Stomach (tissue), 4 donors: Measurements from ENCODE around the gene KCTD12.

Experiments
- CTCF ChIP-seq, 7 experiments: fragments of 450-650 bp in 4 of 7; fragments of 200-600 bp in 3 of 7; sonication (generic) in 3 of 7; IDR thresholded peaks; one replicate each; pipeline ENCODE4 v1.5.1; 2016 to 2019; ENCODE audit warnings: antibody characterized with exemption in 7 of 7, control low read depth in 2 of 7, mild to moderate bottlenecking in 1 of 7
- POLR2A ChIP-seq, 4 donors: fragments of 450-650 bp; IDR thresholded peaks; one replicate each; pipeline ENCODE4 v1.6.1; 2016; ENCODE audit warnings: antibody characterized with exemption in 4 of 4, control low read depth in 2 of 4, mild to moderate bottlenecking in 1 of 4, moderate library complexity in 1 of 4
- POLR2AphosphoS5 ChIP-seq, 3 donors: sonication (generic); formaldehyde crosslinking; IDR thresholded peaks; one replicate each; pipeline ENCODE4 v1.6.1; 2016; ENCODE audit warnings: antibody characterized with exemption in 3 of 3

- TF ChIP-seq POLR2A (IDR thresholded peaks at IDR 0.05) = no peak
- no peak for TF ChIP-seq CTCF (IDR thresholded peaks at IDR 0.05)
- TF ChIP-seq POLR2AphosphoS5 (IDR thresholded peaks at IDR 0.05) = no peak
Observed at GRCh38 chr13:76837801-76838200, 48.4 kb downstream of the KCTD12 start.
